Measurements from ENCODE around the gene RPL36.

Gene RPL36

GRCh38 chr19:5703819-5704818 is 14.0 kb downstream of the RPL36 start:
- Histone ChIP-seq H3K4me1 (ENCODE audit: low read length) (no peaks in the 10 kb centered on the region), H3F3A (ENCODE audit: insufficient read depth, low read length) (no peaks in the 10 kb centered on the region), H3K27me3 (replicated peaks; ENCODE audit: insufficient read depth, low read length) (no peaks in the 10 kb centered on the region), H4K20me1 (ENCODE audit: insufficient read depth, low read length) (no peaks in the 10 kb centered on the region), H3K9me2 (replicated peaks; ENCODE audit: insufficient read depth, low read length) (no peaks in the 10 kb centered on the region), H3K27ac (ENCODE audit: low read length) (no peak overlapping the region), H3K36me3 (replicated peaks; ENCODE audit: insufficient read depth, low read length) (peaks cover 15% of the 10 kb centered on the region), H3K79me2 (ENCODE audit: low read length) (peaks cover 57% of the 10 kb centered on the region), H3K4me3 (ENCODE audit: low read length) (no peak overlapping the region), H3K9me3 (replicated peaks; ENCODE audit: insufficient read depth, low read length) (no peaks in the 10 kb centered on the region), H2AFZ (ENCODE audit: low read length) (no peak overlapping the region), H3K4me2 (ENCODE audit: low read depth, low read length) (no peak overlapping the region), H3K9ac (ENCODE audit: low read length) (no peak overlapping the region)
- DNase-seq, result no peak
- TF ChIP-seq EZH2 (optimal IDR thresholded peaks at IDR 0.05; ENCODE audit: low read depth, low read length) (no peak), EZH2phosphoT487 (IDR thresholded peaks at IDR 0.05; ENCODE audit: low read length) (no peak)
- TF ChIP-seq, protein P1, sequence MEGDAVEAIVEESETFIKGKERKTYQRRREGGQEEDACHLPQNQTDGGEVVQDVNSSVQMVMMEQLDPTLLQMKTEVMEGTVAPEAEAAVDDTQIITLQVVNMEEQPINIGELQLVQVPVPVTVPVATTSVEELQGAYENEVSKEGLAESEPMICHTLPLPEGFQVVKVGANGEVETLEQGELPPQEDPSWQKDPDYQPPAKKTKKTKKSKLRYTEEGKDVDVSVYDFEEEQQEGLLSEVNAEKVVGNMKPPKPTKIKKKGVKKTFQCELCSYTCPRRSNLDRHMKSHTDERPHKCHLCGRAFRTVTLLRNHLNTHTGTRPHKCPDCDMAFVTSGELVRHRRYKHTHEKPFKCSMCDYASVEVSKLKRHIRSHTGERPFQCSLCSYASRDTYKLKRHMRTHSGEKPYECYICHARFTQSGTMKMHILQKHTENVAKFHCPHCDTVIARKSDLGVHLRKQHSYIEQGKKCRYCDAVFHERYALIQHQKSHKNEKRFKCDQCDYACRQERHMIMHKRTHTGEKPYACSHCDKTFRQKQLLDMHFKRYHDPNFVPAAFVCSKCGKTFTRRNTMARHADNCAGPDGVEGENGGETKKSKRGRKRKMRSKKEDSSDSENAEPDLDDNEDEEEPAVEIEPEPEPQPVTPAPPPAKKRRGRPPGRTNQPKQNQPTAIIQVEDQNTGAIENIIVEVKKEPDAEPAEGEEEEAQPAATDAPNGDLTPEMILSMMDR (IDR thresholded peaks at IDR 0.05; ENCODE audit: low read length), result no peak

- no peaks in the 10 kb centered on the region for H3K9me2 ChIP-seq (replicated peaks; ENCODE audit: insufficient read depth, low read length)
- no peak overlapping the region for H2AFZ ChIP-seq (ENCODE audit: low read length)
- peaks cover 57% of the 10 kb centered on the region for H3K79me2 ChIP-seq (ENCODE audit: low read length)
- H3K4me3 ChIP-seq (ENCODE audit: low read length), result no peak overlapping the region
- no peak overlapping the region for H3K9ac ChIP-seq (ENCODE audit: low read length)
- no peak overlapping the region for H3K4me2 ChIP-seq (ENCODE audit: low read depth, low read length)
- H3F3A ChIP-seq (ENCODE audit: insufficient read depth, low read length), result no peaks in the 10 kb centered on the region
- H3K4me1 ChIP-seq (ENCODE audit: low read length), result no peaks in the 10 kb centered on the region
- no peak overlapping the region for H3K27ac ChIP-seq (ENCODE audit: low read length)
- no peaks in the 10 kb centered on the region for H3K27me3 ChIP-seq (replicated peaks; ENCODE audit: insufficient read depth, low read length)
- H3K9me3 ChIP-seq (replicated peaks; ENCODE audit: insufficient read depth, low read length), result no peaks in the 10 kb centered on the region
- H3K36me3 ChIP-seq (replicated peaks; ENCODE audit: insufficient read depth, low read length), result peaks cover 15% of the 10 kb centered on the region
- TF ChIP-seq, protein P1 (IDR thresholded peaks at IDR 0.05; ENCODE audit: low read length), result no peak
- TF ChIP-seq EZH2phosphoT487 (IDR thresholded peaks at IDR 0.05; ENCODE audit: low read length), result no peak
- no peak for TF ChIP-seq EZH2 (optimal IDR thresholded peaks at IDR 0.05; ENCODE audit: low read depth, low read length)
- no peaks in the 10 kb centered on the region for H4K20me1 ChIP-seq (ENCODE audit: insufficient read depth, low read length)
- no peak for DNase-seq
Measured at GRCh38 chr19:5705552-5705951, 15.5 kb downstream of the RPL36 start.

GRCh38 chr19:5706876-5707573 is 16.9 kb downstream of the RPL36 start:
- Histone ChIP-seq H3K4me1 (ENCODE audit: low read length) (no peaks in the 10 kb centered on the region), H3F3A (ENCODE audit: insufficient read depth, low read length) (no peaks in the 10 kb centered on the region), H3K4me2 (ENCODE audit: low read depth, low read length) (no peak overlapping the region), H3K4me3 (ENCODE audit: low read length) (no peak overlapping the region), H3K79me2 (ENCODE audit: low read length) (peaks cover 64% of the 10 kb centered on the region), H3K27me3 (replicated peaks; ENCODE audit: insufficient read depth, low read length) (no peaks in the 10 kb centered on the region), H3K9me3 (replicated peaks; ENCODE audit: insufficient read depth, low read length) (no peaks in the 10 kb centered on the region), H3K9ac (ENCODE audit: low read length) (no peak overlapping the region), H3K9me2 (replicated peaks; ENCODE audit: insufficient read depth, low read length) (no peaks in the 10 kb centered on the region), H2AFZ (ENCODE audit: low read length) (no peak overlapping the region), H3K36me3 (replicated peaks; ENCODE audit: insufficient read depth, low read length) (peaks cover 23% of the 10 kb centered on the region), H3K27ac (ENCODE audit: low read length) (no peak overlapping the region), H4K20me1 (ENCODE audit: insufficient read depth, low read length) (no peaks in the 10 kb centered on the region)
- no peak for DNase-seq
- TF ChIP-seq, protein P1 (IDR thresholded peaks at IDR 0.05; ENCODE audit: low read length), result no peak
- no peak for TF ChIP-seq EZH2 (optimal IDR thresholded peaks at IDR 0.05; ENCODE audit: low read depth, low read length)
- TF ChIP-seq EZH2phosphoT487 (IDR thresholded peaks at IDR 0.05; ENCODE audit: low read length), result no peak
